Urothelium cell line (cell line): Measurements from ENCODE around the gene ST8SIA1.
"Not testable (repeated sequence)": the region's sequence is repeated elsewhere in the genome, so short reads cannot be mapped to it uniquely, and the experiment has no call there.

Source experiments
- DNase-seq: peaks from one replicate; pipeline ENCODE4 v3.0.0; 2011; ENCODE audit warnings: low spot score, mixed read lengths
- FAIRE-seq: peaks from 2 replicates; lab custom pipeline; 2011; peaks lifted over from hg19 to GRCh38; lab: Jason Lieb, UNC

The ST8SIA1 gene

GRCh38 chr12:22334410-22335100 is at the start of gene ST8SIA1:
ST8SIA1 (minus strand) TSS chr12:22334707; CDS start chr12:22334232, 475 bp downstream.
- peak; percentile 58 for DNase-seq
- no peak for FAIRE-seq

- DNase-seq: no peak
These were observed 45.5 kb upstream of the ST8SIA1 start for GRCh38 chr12:22380031-22380430.

GRCh38 chr12:22377731-22378496 is 43.4 kb upstream of the ST8SIA1 start:
- no peak for DNase-seq
- FAIRE-seq: no peak

More at GRCh38 chr12:22380031-22380430, 45.5 kb upstream of the ST8SIA1 start:
- FAIRE-seq: no peak

- not testable (repeated sequence) for FAIRE-seq, DNase-seq
These were observed 42.2 kb upstream of the ST8SIA1 start for GRCh38 chr12:22376596-22377150.

- no peak for DNase-seq
- FAIRE-seq: no peak
These were observed 40.0 kb upstream of the ST8SIA1 start for GRCh38 chr12:22374508-22374907.

- no peak for DNase-seq
- FAIRE-seq: no peak
These were observed 37.9 kb upstream of the ST8SIA1 start for GRCh38 chr12:22372277-22372837.

- DNase-seq: no peak
- no peak for FAIRE-seq
These were observed 31.7 kb upstream of the ST8SIA1 start for GRCh38 chr12:22366181-22366580.

GRCh38 chr12:22361785-22362184 is 27.3 kb upstream of the ST8SIA1 start:
- FAIRE-seq (no peak), DNase-seq (no peak)

GRCh38 chr12:22360774-22361173 is 26.3 kb upstream of the ST8SIA1 start:
- FAIRE-seq (no peak), DNase-seq (no peak)

- no peak for FAIRE-seq
These were observed 23.0 kb upstream of the ST8SIA1 start for GRCh38 chr12:22357531-22357930.

GRCh38 chr12:22356231-22356630 is 21.7 kb upstream of the ST8SIA1 start:
- FAIRE-seq: no peak
- DNase-seq: no peak

More at GRCh38 chr12:22357531-22357930, 23.0 kb upstream of the ST8SIA1 start:
- DNase-seq: no peak

GRCh38 chr12:22355011-22355580 is 20.6 kb upstream of the ST8SIA1 start:
- FAIRE-seq: no peak

GRCh38 chr12:22353615-22354325 is 19.3 kb upstream of the ST8SIA1 start:
- no peak for DNase-seq
- FAIRE-seq: peak; percentile 53

More at GRCh38 chr12:22355011-22355580, 20.6 kb upstream of the ST8SIA1 start:
- no peak for DNase-seq

GRCh38 chr12:22350886-22351285 is 16.4 kb upstream of the ST8SIA1 start:
- FAIRE-seq: no peak
- no peak for DNase-seq

GRCh38 chr12:22348208-22348607 is 13.7 kb upstream of the ST8SIA1 start:
- FAIRE-seq (no peak), DNase-seq (no peak)

GRCh38 chr12:22340143-22340542 is 5.6 kb upstream of the ST8SIA1 start:
- FAIRE-seq: no peak
- no peak for DNase-seq

GRCh38 chr12:22339691-22340090 is 5.2 kb upstream of the ST8SIA1 start:
- DNase-seq (no peak), FAIRE-seq (no peak)

GRCh38 chr12:22335794-22336166 is 1.3 kb upstream of the ST8SIA1 start:
- FAIRE-seq: no peak
- peak; percentile 53 for DNase-seq

- DNase-seq (no peak), FAIRE-seq (no peak)
These were observed 646 bp downstream of the ST8SIA1 start for GRCh38 chr12:22333713-22334409.

GRCh38 chr12:22333186-22333712 is 1.3 kb downstream of the ST8SIA1 start:
- FAIRE-seq (no peak), DNase-seq (no peak)
